SK-N-SH treated with all-trans-retinoic acid at 6 μM for 48 hours (cell line): Measurements from ENCODE around the gene KRT20.

ENCODE experiments used
- ARNTL ChIP-seq: fragments of 450-650 bp; formaldehyde crosslinking; IDR thresholded peaks from 2 replicates; pipeline ENCODE4 v1.5.0; 2020; ENCODE audit warnings: low read depth, mild to moderate bottlenecking, moderate library complexity, borderline replicate concordance
- CSDC2 ChIP-seq: fragments of 250-450 bp; sonication (Bioruptor Pico); IDR thresholded peaks from 2 replicates; pipeline ENCODE4 v1.5.0; 2020; ENCODE audit warnings: mild to moderate bottlenecking, moderate library complexity
- ZFP3 ChIP-seq: fragments of 250-450 bp; sonication (Bioruptor Pico); IDR thresholded peaks from 2 replicates; pipeline ENCODE4 v1.5.0; 2020; ENCODE audit warnings: mild to moderate bottlenecking, moderate library complexity
- ZFP30 ChIP-seq: fragments of 450-650 bp; formaldehyde crosslinking; IDR thresholded peaks from 2 replicates; pipeline ENCODE4 v1.5.0; 2022; ENCODE audit warnings: mild to moderate bottlenecking, moderate library complexity
- ZNF565 ChIP-seq: fragments of 450-650 bp; formaldehyde crosslinking; conservative IDR thresholded peaks from 2 replicates; pipeline ENCODE4 v1.5.0; 2020; ENCODE audit warnings: low read depth, mild to moderate bottlenecking, moderate library complexity
- ZNF70 ChIP-seq: fragments of 450-650 bp; formaldehyde crosslinking; IDR thresholded peaks from 2 replicates; pipeline ENCODE4 v1.5.0; 2020; ENCODE audit warnings: mild to moderate bottlenecking, moderate library complexity
- TF ChIP-seq, protein P1 (sequence below): fragments of 250-450 bp; sonication (Bioruptor Pico); IDR thresholded peaks from 2 replicates; pipeline ENCODE4 v1.8.0; 2020; ENCODE audit warnings: mild to moderate bottlenecking, moderate library complexity, borderline replicate concordance
- TF ChIP-seq, protein P2 (sequence below): fragments of 250-450 bp; sonication (Bioruptor Pico); IDR thresholded peaks from 2 replicates; pipeline ENCODE4 v1.5.1; 2021; ENCODE audit warnings: mild to moderate bottlenecking, moderate library complexity
- TF ChIP-seq, protein P3 (sequence below): fragments of 250-450 bp; sonication (Bioruptor Pico); IDR thresholded peaks from 2 replicates; pipeline ENCODE4 v1.5.0; 2020; ENCODE audit warnings: mild to moderate bottlenecking, moderate library complexity

DNA sequence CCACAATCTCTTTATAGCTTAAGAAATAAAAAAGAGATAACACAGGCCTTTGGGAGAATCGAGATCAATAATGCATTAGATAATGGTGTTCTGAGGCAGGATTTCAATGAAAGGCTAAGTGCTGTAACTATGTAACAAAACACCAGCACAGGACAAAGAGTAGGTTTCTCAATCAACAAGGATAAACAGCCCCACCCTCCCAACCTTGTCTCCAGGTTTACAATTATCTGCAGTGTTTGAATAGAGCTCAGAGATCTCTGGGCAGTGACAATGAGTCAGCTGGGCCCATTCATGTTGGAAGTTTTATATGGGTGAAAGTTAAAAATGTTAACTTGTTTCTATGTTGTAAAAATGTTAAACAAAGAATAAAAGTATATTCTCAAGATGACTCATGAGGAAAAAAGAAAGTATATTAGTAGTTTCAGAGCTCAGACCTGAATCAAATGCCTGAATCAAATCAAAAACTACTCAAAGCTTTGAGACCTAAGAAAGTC, 17.0 kb upstream of the KRT20 start:
- no peak for TF ChIP-seq ZFP3 (CRISPR knock-in tag)
- TF ChIP-seq ARNTL (CRISPR knock-in tag) = no peak
- TF ChIP-seq ZFP30 (CRISPR knock-in tag) = no peak
- TF ChIP-seq ZNF70 (CRISPR knock-in tag) = no peak
- no peak for TF ChIP-seq ZNF565 (CRISPR knock-in tag)
- TF ChIP-seq CSDC2 (CRISPR knock-in tag) = no peak
- TF ChIP-seq, protein P1, sequence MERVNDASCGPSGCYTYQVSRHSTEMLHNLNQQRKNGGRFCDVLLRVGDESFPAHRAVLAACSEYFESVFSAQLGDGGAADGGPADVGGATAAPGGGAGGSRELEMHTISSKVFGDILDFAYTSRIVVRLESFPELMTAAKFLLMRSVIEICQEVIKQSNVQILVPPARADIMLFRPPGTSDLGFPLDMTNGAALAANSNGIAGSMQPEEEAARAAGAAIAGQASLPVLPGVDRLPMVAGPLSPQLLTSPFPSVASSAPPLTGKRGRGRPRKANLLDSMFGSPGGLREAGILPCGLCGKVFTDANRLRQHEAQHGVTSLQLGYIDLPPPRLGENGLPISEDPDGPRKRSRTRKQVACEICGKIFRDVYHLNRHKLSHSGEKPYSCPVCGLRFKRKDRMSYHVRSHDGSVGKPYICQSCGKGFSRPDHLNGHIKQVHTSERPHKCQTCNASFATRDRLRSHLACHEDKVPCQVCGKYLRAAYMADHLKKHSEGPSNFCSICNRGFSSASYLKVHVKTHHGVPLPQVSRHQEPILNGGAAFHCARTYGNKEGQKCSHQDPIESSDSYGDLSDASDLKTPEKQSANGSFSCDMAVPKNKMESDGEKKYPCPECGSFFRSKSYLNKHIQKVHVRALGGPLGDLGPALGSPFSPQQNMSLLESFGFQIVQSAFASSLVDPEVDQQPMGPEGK (CRISPR knock-in tag) = no peak
- TF ChIP-seq, protein P2, sequence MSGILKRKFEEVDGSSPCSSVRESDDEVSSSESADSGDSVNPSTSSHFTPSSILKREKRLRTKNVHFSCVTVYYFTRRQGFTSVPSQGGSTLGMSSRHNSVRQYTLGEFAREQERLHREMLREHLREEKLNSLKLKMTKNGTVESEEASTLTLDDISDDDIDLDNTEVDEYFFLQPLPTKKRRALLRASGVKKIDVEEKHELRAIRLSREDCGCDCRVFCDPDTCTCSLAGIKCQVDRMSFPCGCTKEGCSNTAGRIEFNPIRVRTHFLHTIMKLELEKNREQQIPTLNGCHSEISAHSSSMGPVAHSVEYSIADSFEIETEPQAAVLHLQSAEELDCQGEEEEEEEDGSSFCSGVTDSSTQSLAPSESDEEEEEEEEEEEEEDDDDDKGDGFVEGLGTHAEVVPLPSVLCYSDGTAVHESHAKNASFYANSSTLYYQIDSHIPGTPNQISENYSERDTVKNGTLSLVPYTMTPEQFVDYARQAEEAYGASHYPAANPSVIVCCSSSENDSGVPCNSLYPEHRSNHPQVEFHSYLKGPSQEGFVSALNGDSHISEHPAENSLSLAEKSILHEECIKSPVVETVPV (CRISPR knock-in tag) = no peak
- TF ChIP-seq, protein P3, sequence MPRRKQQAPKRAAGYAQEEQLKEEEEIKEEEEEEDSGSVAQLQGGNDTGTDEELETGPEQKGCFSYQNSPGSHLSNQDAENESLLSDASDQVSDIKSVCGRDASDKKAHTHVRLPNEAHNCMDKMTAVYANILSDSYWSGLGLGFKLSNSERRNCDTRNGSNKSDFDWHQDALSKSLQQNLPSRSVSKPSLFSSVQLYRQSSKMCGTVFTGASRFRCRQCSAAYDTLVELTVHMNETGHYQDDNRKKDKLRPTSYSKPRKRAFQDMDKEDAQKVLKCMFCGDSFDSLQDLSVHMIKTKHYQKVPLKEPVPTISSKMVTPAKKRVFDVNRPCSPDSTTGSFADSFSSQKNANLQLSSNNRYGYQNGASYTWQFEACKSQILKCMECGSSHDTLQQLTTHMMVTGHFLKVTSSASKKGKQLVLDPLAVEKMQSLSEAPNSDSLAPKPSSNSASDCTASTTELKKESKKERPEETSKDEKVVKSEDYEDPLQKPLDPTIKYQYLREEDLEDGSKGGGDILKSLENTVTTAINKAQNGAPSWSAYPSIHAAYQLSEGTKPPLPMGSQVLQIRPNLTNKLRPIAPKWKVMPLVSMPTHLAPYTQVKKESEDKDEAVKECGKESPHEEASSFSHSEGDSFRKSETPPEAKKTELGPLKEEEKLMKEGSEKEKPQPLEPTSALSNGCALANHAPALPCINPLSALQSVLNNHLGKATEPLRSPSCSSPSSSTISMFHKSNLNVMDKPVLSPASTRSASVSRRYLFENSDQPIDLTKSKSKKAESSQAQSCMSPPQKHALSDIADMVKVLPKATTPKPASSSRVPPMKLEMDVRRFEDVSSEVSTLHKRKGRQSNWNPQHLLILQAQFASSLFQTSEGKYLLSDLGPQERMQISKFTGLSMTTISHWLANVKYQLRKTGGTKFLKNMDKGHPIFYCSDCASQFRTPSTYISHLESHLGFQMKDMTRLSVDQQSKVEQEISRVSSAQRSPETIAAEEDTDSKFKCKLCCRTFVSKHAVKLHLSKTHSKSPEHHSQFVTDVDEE (CRISPR knock-in tag) = no peak
